Stomach smooth muscle (tissue), 2 donors: ENCODE measurements around the gene C1orf210.

Source experiments
- H3K27ac ChIP-seq: one replicate; pipeline ENCODE4 v1.7.0; 2013; ENCODE audit warnings: mild to moderate bottlenecking, low read length, inconsistent platforms
- H3K27me3 ChIP-seq, 2 donors: one replicate each; pipeline ENCODE4 v1.7.0; 2013; ENCODE audit warnings: low read length in 2 of 2; ENCODE audit not compliant: insufficient read depth in 2 of 2, control insufficient read depth in 1 of 2
- H3K36me3 ChIP-seq, 2 donors: one replicate each; pipeline ENCODE4 v1.7.0; 2013; ENCODE audit warnings: low read length in 2 of 2; ENCODE audit not compliant: control insufficient read depth in 2 of 2, insufficient read depth in 2 of 2
- H3K4me1 ChIP-seq: one replicate; pipeline ENCODE4 v1.7.0; 2013; ENCODE audit warnings: low read length; ENCODE audit not compliant: control insufficient read depth, insufficient read depth
- H3K4me3 ChIP-seq, 2 donors: one replicate each; pipeline ENCODE4 v1.7.0; 2013; ENCODE audit warnings: low read length in 2 of 2
- H3K9ac ChIP-seq, 2 donors: one replicate each; pipeline ENCODE4 v1.7.0; 2013; ENCODE audit warnings: low read length in 2 of 2, mild to moderate bottlenecking in 1 of 2
- H3K9me3 ChIP-seq, 2 donors: one replicate each; pipeline ENCODE4 v1.7.0; 2013; ENCODE audit warnings: low read length in 2 of 2; ENCODE audit not compliant: control insufficient read depth in 2 of 2
- donor health status: healthy.
- donor health status: Pancreatic carcinoma.

The C1orf210 gene

DNA sequence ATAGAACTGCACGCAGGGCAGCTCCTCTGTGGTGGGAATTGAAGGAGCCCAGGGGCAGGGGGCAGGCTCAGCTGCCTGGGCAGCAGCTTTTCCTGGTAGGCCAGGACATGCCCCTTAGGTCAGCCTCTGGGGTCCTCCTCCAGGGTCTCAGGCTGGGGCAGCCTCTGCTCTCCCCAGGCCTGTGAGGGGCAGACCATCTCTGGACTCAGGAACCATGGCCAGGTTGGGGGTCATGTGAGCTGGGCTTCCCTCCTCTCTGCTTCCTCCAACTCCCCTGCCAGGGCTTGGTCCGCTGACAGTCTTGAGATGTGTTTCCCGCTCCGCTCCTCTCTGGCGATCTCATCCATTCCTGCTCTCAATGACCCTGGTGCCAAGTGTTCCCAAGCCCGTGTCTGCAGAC is 5.7 kb downstream of the C1orf210 start:
- Histone ChIP-seq H3K36me3 (no peaks in the 10 kb centered on the region), H3K4me3 (no peak overlapping the region), H3K9me3 (no peaks in the 10 kb centered on the region), H3K9ac (no peak overlapping the region), H3K27ac (no peak overlapping the region), H3K4me1 (no peaks in the 10 kb centered on the region), H3K27me3 (peaks cover 4 to 5% of the 10 kb centered on the region in 2 donors)

DNA sequence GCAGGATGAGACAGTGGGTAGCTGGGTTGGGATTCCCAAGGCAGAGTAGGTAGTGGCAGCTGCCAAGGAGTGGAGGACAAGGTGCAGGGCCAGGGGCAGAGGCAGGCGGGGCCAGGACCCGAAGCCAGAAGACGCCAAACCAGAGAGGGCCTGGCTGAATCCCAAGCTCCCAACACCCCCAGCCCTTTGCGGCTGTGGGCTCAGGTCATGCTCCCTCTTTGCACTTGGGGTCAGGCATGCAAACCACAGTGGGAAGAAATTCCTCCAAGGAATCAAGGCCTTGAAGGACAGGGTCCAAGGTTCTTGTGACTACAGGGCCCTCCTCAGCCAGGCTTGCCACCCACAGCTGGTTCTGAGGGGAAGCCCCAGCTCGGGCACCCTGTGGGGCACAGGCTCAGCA is 6.2 kb downstream of the C1orf210 start:
- Histone ChIP-seq H3K27me3 (peaks cover 3% of the 10 kb centered on the region in 2 donors), H3K4me3 (no peak overlapping the region), H3K9me3 (no peaks in the 10 kb centered on the region), H3K4me1 (no peaks in the 10 kb centered on the region), H3K9ac (no peak overlapping the region), H3K36me3 (no peaks in the 10 kb centered on the region), H3K27ac (no peak overlapping the region)

DNA sequence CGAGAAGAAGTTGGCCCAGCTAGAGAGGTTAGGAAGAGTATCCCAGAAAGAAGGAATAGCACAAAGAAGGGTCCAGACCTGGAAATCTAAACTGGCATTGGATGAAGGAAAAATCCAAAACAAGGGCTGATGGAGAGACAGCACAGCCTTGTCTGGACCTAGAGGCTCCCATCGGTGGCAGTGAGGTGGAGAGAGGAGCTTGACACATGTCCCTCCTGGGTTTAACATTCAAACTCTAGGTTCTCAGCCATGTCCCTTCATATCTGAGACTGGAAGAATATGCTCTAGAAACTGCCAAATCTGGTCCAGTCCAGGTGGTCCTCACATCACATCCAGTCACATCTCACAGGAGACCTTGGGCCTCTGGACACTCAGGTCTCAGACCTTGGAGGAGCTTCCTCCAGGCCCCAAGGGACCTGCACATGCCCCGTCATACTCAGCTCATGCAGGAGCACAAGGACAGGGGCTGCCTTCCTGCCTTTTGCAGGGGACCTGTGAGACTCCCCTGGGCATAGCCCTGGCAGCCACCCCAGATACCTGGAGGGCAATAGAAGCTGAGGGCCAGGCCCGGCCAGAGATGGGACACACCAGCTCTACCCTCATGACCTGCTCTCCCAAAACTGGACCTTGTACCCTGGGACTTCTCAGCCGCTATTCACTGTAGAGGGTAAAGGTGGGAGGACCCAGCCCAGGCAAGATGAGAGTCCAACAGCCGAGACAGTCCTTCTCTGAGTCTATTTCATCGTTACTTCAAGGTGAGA is 8.1 kb downstream of the C1orf210 start:
- peaks cover 4 to 7% of the 10 kb centered on the region in 2 donors for H3K27me3 ChIP-seq
- H3K27ac ChIP-seq: no peak overlapping the region
- H3K4me3 ChIP-seq: no peak overlapping the region
- H3K4me1 ChIP-seq: no peaks in the 10 kb centered on the region
- no peaks in the 10 kb centered on the region for H3K9me3 ChIP-seq
- no peak overlapping the region for H3K9ac ChIP-seq
- no peaks in the 10 kb centered on the region for H3K36me3 ChIP-seq

DNA sequence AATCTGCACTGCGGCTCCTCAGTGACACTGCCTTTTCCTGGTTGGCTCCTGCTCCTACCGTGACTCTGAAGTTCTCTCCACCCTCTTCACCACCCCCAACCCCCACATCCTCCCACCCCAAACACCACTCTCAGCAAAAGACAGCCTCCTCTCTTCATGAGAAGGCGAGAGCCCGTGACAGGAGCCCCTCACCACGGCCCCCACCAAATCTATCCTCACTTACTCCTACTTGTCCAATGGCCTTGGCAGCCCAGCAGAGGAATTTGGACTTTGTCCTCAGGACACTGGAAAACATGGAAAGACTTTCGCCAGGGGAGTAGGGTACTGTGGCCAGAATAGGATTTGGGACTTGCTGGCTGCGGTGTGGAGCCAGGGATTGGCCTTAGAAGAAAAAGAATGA is 8.7 kb downstream of the C1orf210 start:
- no peak overlapping the region for H3K9ac ChIP-seq
- H3K36me3 ChIP-seq: no peaks in the 10 kb centered on the region
- H3K27me3 ChIP-seq: peaks cover 9 to 12% of the 10 kb centered on the region in 2 donors
- no peaks in the 10 kb centered on the region for H3K9me3 ChIP-seq
- no peak overlapping the region for H3K4me3 ChIP-seq
- no peaks in the 10 kb centered on the region for H3K4me1 ChIP-seq
- no peak overlapping the region for H3K27ac ChIP-seq

DNA sequence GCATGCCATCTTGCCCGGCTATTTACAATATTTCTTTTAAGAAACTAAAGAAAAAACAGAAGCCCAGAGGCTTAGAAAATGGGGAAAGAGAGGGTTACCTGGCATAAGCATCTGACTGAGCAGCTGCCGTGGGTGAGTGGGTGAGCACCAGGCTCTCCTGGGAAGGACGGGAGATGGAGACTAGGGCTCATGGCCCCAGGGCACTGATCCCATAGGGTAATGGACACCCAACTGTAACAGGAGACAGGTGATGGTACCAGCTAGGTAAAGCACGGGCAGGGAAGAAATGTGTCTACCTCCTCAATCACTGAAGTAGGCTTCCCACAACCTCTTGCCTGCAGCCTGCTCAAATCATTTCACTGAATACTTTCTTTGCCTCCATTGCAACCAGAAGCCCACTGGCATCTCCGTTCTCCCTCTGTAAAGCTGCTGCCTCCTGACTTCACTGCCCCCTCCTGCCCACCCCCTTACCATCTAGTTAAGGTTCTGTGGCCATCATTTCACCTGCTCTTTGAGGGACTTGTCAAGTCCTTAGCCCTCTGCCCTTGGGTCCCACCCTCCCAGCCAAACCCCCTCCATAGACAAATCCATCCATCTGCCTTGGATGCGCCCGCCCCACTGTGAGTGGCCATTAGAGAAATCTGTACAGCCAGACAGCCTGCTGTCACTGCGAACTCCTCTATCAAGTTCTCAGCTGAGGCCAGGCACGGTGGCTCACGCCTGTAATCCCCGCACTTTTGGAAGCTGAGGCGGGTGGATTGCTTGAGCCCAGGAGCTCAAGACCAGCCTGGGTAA is 9.4 kb downstream of the C1orf210 start:
- Histone ChIP-seq H3K4me1 (peaks cover 3% of the 10 kb centered on the region), H3K27me3 (peaks cover 11 to 17% of the 10 kb centered on the region in 2 donors), H3K4me3 (no peak overlapping the region), H3K9me3 (no peaks in the 10 kb centered on the region), H3K9ac (no peak overlapping the region), H3K27ac (no peak overlapping the region), H3K36me3 (no peaks in the 10 kb centered on the region)

DNA sequence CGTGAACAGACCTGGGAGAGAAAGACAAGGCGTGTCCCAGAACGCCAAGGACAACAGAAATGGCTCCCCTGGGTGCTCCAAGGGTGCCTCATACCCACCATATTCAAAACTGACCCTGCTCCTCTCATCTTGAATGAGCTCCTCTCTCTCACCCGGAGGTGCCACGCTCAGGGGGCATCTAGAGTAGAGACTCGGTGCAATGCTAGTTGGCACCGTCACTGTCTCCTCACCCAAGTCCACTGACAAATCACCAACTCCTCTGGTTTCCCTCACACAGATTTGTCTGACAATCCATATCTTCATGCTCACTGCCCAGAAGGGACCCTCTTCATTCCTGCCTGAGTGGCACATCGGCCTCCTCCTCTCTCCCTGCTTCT is 10.6 kb downstream of the C1orf210 start:
- H3K27ac ChIP-seq: no peak overlapping the region
- H3K9me3 ChIP-seq: no peaks in the 10 kb centered on the region
- no peaks in the 10 kb centered on the region for H3K36me3 ChIP-seq
- peaks cover 22 to 28% of the 10 kb centered on the region in 2 donors for H3K27me3 ChIP-seq
- peaks cover 4% of the 10 kb centered on the region for H3K4me1 ChIP-seq
- H3K4me3 ChIP-seq: no peak overlapping the region
- H3K9ac ChIP-seq: no peak overlapping the region

DNA sequence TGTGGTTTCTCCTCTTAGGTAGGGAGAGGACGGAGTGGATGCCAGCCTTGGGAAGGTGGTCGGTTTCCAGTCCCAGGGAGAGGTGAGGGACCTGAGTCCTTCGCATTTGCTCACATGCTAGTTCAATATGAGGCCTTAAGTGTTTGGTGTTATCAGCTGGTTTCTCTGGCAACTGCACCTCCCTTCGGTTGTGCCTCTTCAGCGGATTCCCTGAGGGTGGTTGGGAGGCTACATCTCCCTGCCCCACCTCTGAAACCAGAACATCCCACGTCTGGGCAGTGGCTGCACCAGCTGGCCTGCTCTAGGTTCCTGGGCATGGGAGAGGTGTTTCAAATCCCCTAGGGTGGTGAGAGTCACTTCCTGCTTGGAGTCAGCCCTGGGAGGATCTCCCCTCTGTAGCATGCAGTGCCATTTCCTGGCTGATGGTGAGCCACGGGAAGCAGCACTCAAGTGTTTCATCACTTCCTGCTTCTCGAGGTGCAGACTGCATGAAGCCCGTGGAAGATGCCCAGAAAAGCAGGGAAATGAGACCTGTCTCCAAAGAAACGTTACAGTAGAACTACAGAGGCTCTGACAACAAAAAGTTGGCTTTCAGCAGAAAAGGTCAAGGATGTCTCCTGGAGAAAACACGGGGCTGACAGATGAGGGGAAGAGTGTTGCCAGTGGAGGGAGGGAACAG is 11.1 kb downstream of the C1orf210 start:
- Histone ChIP-seq H3K27me3 (peaks cover 25 to 32% of the 10 kb centered on the region in 2 donors), H3K27ac (no peak overlapping the region), H3K9ac (no peak overlapping the region), H3K36me3 (no peaks in the 10 kb centered on the region), H3K9me3 (no peaks in the 10 kb centered on the region), H3K4me1 (peaks cover 4% of the 10 kb centered on the region), H3K4me3 (no peak overlapping the region)

DNA sequence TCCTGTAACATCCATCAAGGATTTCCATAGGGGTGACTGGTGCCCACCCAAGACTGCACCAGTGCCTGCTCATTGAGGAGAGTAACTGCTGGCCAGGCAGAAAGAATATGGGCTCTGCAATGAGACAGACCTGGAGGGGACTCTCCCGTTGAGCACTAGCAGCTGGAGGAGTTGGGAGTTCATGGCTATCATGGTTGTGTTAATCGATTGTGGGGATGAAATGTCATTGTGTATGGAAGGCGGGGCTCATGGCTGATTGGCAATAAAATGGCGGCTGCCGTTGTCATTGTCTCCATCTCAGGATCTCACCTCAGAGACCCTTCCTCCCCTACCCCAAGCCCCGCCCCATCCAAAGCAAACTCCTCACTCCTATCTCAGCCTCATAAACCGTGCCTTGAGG is 11.7 kb downstream of the C1orf210 start:
- Histone ChIP-seq H3K27me3 (peaks cover 25 to 34% of the 10 kb centered on the region in 2 donors), H3K4me1 (peaks cover 4% of the 10 kb centered on the region), H3K36me3 (no peaks in the 10 kb centered on the region), H3K4me3 (no peak overlapping the region), H3K9me3 (no peaks in the 10 kb centered on the region), H3K27ac (no peak overlapping the region), H3K9ac (no peak overlapping the region)

DNA sequence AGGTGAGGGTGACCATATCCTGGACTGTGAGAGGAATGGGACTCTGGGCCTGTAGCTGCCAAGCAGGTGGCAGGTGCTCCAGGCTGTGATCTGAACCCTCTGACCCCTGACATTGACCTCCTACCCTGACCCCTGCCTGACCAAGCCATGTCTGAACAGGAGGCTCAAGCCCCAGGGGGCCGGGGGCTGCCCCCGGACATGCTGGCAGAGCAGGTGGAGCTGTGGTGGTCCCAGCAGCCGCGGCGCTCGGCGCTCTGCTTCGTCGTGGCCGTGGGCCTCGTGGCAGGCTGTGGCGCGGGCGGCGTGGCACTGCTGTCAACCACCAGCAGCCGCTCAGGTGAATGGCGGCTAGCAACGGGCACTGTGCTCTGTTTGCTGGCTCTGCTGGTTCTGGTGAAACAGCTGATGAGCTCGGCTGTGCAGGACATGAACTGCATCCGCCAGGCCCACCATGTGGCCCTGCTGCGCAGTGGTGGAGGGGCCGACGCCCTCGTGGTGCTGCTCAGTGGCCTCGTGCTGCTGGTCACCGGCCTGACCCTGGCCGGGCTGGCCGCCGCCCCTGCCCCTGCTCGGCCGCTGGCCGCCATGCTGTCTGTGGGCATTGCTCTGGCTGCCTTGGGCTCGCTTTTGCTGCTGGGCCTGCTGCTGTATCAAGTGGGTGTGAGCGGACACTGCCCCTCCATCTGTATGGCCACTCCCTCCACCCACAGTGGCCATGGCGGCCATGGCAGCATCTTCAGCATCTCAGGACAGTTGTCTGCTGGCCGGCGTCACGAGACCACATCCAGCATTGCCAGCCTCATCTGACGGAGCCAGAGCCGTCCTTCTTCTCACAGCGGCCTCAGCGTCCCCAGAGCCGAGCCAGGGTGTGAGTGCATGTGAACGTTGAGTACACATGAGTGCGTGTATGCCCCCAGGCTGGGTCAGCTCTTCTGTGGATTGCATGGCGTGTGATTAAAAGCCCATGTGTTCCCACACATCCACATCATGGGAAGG is 12.5 kb downstream of the C1orf210 start:
- no peak overlapping the region for H3K9ac ChIP-seq
- H3K9me3 ChIP-seq: no peaks in the 10 kb centered on the region
- peaks cover 4% of the 10 kb centered on the region for H3K4me1 ChIP-seq
- no peak overlapping the region for H3K4me3 ChIP-seq
- no peaks in the 10 kb centered on the region for H3K36me3 ChIP-seq
- H3K27me3 ChIP-seq: peaks cover 25 to 34% of the 10 kb centered on the region in 2 donors
- no peak overlapping the region for H3K27ac ChIP-seq

DNA sequence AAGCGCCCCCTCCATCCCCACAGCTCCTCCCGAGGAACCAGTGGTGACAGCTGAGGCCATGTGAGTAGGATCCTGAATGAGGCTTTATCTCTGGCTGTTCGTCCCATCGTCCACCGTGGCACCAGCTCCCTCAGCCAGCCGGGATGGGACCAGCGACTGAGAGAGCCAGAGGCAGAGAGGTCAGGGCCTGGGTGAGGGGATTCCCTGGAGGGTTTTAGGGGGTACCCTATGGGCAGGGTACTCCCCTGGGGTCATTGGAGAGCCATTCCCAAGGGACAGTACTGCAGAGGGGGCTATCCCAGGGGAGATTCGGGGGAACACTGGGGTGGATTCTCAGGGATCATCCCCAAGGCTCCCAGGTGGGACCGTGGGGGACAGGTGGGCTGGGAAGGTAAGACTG is 13.2 kb downstream of the C1orf210 start:
- no peak overlapping the region for H3K9ac ChIP-seq
- peaks cover 4% of the 10 kb centered on the region for H3K4me1 ChIP-seq
- no peaks in the 10 kb centered on the region for H3K36me3 ChIP-seq
- H3K27ac ChIP-seq: no peak overlapping the region
- no peak overlapping the region for H3K4me3 ChIP-seq
- peaks cover 25 to 34% of the 10 kb centered on the region in 2 donors for H3K27me3 ChIP-seq
- no peaks in the 10 kb centered on the region for H3K9me3 ChIP-seq
